GM21825 (cell line): ENCODE data around the gene CA5B.
A peak's percentile ranks its signal among the peaks of the same experiment; 100 is the strongest.
"Not testable (repeated sequence)": the region's sequence is repeated elsewhere in the genome, so short reads cannot be mapped to it uniquely, and the experiment has no call there.

Experiments
- ATAC-seq: cut with Tn5 transposase; IDR thresholded peaks from one replicate; pipeline ENCODE4 v1.9.1; 2021; ENCODE audit warnings: mild to moderate bottlenecking, moderate library complexity; ENCODE audit not compliant: unreplicated experiment

The CA5B gene

GRCh38 chrX:15747626-15748173 lies 9.6 kb downstream of the CA5B start:
- ATAC-seq: no peak

DNA sequence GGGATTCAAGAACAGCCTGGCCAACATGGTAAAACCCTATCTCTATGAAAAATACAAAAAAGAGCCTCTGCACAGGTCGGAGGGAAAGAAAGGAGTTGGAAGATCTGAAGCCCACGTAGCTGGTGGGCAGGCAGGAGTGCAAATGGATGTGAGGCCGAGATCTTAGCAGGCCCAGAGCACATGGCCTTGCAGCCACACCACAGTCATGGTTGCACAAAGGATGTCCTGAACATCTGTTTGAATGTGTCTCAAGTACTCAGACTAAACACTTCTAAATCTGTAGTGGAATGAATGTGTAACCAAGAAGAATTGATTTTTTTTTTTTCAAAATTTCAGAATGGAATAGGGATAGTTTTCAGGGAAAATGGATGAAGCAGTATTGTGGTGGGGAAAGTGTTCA lies 10.8 kb downstream of the CA5B start:
- ATAC-seq: no peak

- peak; percentile 88 for ATAC-seq
Observed at GRCh38 chrX:15749642-15750610, 11.9 kb downstream of the CA5B start.

- no peak for ATAC-seq
Observed at GRCh38 chrX:15750611-15751154, 12.6 kb downstream of the CA5B start.

DNA sequence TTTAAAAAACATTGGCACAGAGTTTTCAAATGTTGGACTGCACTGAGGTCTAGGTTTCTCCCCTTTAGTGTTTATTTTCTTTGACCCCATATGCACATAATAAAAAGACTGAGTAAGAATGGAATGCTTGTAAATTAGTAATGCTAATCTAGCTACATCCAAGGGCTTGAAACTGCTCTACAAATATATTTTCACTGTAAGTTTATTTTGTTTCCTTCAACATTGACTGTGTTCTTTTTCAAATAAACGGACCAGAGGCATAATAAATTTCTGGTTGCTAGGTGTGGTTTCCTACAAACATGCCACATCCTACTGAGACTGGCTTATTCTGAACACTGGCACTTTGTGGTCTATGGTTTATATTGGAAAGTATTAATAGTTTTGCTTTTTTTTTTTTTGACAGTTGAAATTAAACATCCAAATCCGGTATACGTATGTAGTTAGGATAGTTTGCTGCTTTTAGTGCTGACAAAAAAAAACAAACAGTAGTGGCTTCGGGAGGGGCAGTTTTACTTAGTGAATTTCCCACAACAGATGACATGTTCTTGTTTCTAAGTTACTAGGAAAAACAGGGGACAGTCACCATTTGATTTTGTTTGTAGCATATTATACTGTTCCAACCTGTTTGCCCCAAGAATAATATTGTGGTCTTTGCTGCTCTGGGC lies 13.2 kb downstream of the CA5B start:
- no peak for ATAC-seq

DNA sequence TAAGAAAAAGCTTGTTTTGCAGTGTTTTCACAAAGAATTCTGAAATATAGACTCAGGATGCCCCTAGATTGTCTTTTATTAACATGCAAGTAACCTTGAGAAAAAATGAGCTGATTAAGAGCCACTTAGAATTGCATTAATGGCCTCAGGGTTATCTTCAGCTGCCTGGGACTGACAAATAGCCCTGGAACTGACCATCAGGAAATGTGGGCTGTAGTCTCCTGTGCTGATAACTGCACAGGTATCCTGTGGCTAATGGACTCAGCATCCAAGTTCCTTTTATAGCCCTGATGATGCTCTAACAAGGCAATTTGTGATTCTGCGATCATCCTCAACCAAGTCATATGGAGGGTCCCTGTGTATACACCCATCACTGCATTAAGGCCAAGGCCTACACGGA lies 17.0 kb downstream of the CA5B start:
- ATAC-seq: no peak

DNA sequence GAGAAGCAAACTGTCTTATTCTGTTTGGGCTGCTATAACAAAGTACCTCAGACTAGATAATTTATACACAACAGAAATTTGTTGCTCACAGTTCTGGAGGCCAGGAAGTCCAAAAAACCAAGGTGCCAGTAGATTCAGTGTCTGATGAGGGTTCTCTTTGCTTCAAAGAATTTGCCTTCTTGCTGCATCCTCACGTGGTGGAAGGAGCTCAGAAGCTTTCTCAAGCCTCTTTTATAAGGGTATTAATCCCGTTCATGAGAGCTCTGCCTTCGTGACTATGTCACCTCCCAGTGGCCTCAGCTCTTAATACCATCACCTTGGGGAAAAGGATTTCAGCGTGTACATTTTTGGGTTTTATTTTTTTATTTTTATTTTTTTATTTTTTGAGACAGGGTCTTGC lies 20.1 kb downstream of the CA5B start:
- ATAC-seq: no peak

- ATAC-seq: not testable (repeated sequence)
Observed at GRCh38 chrX:15759886-15760285, 21.8 kb downstream of the CA5B start.

- ATAC-seq: peak; percentile 74
Observed at GRCh38 chrX:15761564-15762191, 23.6 kb downstream of the CA5B start.

GRCh38 chrX:15769300-15769954 lies 31.4 kb downstream of the CA5B start:
- ATAC-seq: no peak

GRCh38 chrX:15781961-15782699 lies 44.1 kb downstream of the CA5B start:
- ATAC-seq: peak; percentile 89

DNA sequence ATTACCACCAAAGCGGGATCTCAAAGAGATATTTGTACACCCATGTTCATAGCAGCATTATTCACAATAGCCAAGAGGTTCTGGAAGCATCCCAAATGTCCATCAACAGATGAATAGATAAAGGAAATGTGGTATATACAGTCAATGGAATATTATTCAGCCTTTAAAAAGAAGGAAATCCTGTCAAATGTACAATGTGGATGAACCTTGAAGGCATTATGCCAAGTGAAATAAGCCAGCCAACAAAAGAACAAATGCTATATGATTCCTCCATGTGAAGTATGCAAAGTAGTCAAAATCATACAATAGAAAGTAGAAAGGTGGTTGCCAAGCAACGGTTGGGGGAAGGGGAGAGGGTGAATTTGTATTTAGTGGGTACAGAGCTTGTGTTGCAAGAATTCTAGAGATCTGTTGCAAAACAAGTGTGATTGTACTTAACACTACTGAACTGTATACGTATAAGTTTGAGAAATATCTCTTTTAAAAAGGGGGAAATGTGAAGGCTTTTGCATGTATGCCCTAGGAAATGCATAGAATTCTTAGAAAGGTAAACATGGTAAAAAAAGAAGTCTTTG lies 47.2 kb downstream of the CA5B start:
- ATAC-seq: no peak

DNA sequence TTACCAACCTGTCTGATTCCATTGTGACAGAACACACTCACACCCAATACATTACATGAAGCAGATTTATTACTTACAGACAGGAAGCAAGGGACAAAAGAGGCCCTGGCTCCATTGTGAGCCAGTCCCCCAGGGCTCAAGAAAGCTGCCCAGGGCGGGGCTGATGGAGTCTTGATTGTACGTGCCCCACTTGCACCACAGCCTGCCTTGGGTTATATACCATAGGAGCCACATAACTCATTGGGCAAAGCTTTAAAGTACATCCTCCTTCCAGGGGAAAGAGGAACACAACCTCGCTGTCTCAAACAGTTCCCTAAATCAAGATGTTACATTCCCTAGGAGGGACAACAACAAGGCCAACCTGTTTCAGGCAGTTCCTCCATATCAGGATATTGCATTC lies 48.8 kb downstream of the CA5B start:
- no peak for ATAC-seq

DNA sequence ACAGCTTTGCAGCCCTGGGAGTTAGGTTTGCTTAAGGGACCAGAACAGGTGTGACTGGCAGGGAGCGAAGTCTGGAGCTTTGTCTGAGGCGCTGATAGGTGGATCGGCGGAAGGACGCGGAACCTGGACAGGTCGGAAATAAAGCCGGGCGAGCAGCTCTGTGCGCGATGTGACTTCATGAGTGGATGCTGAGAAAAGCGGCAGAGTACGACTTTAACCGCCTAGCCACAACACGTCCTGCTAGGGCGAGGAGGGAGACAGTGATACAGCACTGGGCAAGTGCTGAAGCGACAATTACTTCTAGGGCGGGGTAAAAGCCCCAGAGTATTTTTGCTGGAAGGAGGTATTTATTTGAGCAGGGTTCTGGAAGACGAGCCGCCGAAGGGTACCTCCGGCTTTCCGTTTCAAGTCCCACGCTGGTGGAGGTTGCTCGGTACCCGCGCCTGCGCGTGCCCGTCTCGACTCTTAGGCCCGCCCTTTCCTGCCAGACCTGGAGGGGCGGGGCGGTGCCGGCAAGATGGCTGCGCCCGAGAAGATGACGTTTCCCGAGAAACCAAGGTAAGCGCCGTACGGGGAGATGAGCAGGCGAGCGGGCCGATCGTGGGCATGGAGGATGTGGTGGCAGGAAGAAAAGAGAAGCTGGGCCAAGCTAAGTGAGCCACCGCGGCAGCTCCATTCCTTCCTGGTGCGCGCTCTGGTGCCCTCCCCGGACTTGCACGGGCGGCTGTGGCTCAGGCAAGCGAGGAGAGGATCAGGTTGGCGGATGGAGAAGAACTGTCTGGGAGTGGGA lies 52.1 kb downstream of the CA5B start, which contains the start of gene ZRSR2:
Gene ZRSR2, plus strand, starts transcription at position 506 of the 790 bp plus-strand sequence. Its CDS starts 12 bp downstream, at position 518.
- ATAC-seq: peak; percentile 95

GRCh38 chrX:15790769-15791290 lies 52.8 kb downstream of the CA5B start:
- peak; percentile 25 for ATAC-seq

GRCh38 chrX:15797707-15798106 lies 59.6 kb downstream of the CA5B start:
- ATAC-seq: no peak

GRCh38 chrX:15804563-15804962 lies 66.5 kb downstream of the CA5B start:
- ATAC-seq: no peak

- ATAC-seq: no peak
Observed at GRCh38 chrX:15808254-15808653, 70.2 kb downstream of the CA5B start.
